Stimulated activated naive CD8-positive, alpha-beta T cell treated with anti-CD3 and anti-CD28 coated beads, Interleukin-15, amount 100 ng/mL, for 72 hours (primary cell): ENCODE measurements around the gene BLNK.

Experiments
- ATAC-seq: fragments of 150-1000 bp; cut with Tn5 transposase; 2 replicates; pipeline ENCODE4 v1.10.0; 2021; ENCODE audit warnings: mild to moderate bottlenecking, moderate library complexity
- DNase-seq, 2 donors: peaks; one replicate each; pipeline ENCODE4 v3.0.0; 2021 to 2022
- H3K27ac Mint-ChIP-seq, 2 donors: one replicate each; pipeline ENCODE4 v1.8.0; 2022; ENCODE audit warnings: mild to moderate bottlenecking in 2 of 2, mixed read lengths in 2 of 2, moderate library complexity in 2 of 2
- H3K27me3 Mint-ChIP-seq: one replicate; pipeline ENCODE4 v1.8.0; 2022; ENCODE audit warnings: mixed read lengths
- H3K4me1 Mint-ChIP-seq: one replicate; pipeline ENCODE4 v1.8.0; 2022; ENCODE audit warnings: mild to moderate bottlenecking, mixed read lengths
- H3K4me3 Mint-ChIP-seq, 2 donors: one replicate each; pipeline ENCODE4 v1.8.0; 2022; ENCODE audit warnings: mild to moderate bottlenecking in 2 of 2, mixed read lengths in 2 of 2, moderate library complexity in 1 of 2
- H3K9me3 Mint-ChIP-seq, 2 donors: one replicate each; pipeline ENCODE4 v1.8.0; 2022; ENCODE audit warnings: mixed read lengths in 2 of 2

BLNK gene

DNA sequence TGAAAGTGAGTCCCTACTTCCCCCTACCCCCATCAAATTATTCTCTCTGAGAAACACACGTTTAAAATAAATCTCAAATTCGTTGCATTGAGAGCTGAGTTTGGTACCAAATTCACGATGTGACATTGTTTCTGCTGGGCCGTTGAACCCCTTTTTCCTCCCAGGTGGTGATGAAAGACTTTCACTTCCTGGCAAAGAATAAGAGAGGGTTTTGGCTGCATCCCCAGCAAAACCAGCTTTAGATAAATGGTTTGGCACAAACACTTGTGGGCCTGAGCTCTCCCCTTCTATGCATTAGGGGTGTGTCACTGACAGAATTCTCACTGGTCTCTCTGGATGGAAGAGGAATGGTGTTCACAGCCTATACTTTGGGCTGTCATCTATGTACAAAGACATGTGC lies 24.1 kb upstream of the BLNK start:
- H3K4me1 Mint-ChIP-seq = peaks cover 54% of the 10 kb centered on the region
- H3K9me3 Mint-ChIP-seq = no peaks in the 10 kb centered on the region
- H3K27ac Mint-ChIP-seq = no peak overlapping the region
- H3K27me3 Mint-ChIP-seq = no peaks in the 10 kb centered on the region
- H3K4me3 Mint-ChIP-seq = no peak overlapping the region
- DNase-seq (no peak), ATAC-seq (no peak)

DNA sequence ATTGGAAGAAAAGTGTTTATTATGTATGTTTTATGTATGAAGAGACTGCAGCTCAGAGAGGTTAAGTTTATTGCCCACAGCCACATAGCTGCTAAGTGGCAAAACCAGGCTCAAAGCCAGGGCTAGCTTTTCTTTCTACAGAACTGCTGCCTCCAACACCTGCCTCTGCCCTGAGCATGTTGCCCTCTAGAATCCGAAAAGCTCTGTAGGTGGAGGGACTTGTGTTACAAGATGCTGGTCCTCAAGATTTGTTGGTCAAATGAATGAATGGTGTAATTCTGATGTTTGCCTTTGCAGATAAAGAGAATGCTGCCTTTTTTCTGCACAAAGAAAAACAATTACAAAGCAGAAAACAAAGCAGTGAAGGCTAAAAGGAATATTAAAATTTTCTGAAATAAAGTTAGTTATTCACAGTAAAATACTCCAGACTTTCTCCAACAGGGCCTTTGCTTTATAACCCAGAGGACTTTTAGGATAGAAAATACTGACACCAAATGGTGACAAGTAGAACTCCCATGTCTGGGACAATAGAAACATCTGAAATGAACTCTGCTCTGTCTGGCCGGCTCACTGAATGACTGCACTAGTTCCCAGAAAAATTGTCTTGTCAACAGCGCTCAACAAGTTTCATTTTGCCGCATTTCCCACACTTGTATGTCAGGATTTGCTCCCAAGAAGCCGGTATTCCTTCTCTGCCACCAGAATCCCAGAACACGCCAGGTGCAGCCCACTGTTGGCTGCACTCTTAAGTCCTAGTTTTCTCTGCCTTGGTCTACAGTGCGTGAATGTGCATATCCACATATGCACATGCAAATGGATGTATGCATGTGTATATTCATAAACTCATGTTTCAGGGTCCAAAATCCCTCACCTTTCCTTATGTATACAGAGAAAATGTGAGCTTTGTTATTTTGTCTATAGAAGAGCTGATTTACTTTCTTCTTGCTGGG lies 21.9 kb upstream of the BLNK start:
- no peak for DNase-seq
- ATAC-seq = peak; percentile 76
- Mint-ChIP-seq H3K9me3 (no peaks in the 10 kb centered on the region), H3K27ac (peak overlapping the region in 1 of 2 donors; percentile 21), H3K4me1 (peaks cover 35% of the 10 kb centered on the region), H3K4me3 (no peak overlapping the region), H3K27me3 (no peaks in the 10 kb centered on the region)

DNA sequence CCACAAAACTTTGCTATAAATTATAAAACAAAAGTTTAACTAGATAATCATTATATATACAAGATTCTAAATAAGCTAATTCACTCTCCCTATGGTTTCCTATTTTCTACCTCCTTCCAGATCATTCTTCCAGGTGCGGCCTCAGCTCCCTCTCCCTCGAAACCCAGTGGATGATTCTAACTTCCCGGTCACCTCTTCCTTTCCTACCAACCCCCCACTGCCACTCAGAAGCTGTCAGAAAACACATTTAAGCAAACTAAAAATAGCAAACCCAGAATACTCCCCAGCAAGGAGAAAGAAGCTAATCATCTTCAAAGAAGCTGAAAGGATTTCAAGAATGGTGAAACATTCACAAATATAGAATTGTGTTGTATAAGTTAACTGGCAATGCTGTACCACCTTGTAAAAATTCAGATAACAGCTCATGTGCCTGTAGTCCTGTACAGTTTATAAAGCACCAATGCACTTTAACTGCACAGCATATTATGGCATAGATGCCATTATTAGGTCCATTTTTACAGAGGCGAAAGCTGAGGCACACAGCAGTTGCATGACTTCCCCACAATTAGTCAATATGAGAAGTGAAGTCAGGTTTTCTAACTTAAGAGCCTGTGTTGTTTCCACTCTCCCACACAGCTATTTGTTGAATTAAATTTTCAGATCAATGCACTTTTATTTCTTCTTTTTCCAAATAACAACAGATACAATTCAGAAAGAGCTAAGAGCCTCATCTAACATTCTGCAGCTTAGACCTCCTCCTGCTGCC lies 19.2 kb upstream of the BLNK start:
- Mint-ChIP-seq H3K4me1 (peaks cover 21% of the 10 kb centered on the region), H3K27me3 (no peaks in the 10 kb centered on the region), H3K4me3 (no peak overlapping the region), H3K27ac (no peak overlapping the region), H3K9me3 (no peaks in the 10 kb centered on the region)
- no peak for ATAC-seq
- no peak for DNase-seq

DNA sequence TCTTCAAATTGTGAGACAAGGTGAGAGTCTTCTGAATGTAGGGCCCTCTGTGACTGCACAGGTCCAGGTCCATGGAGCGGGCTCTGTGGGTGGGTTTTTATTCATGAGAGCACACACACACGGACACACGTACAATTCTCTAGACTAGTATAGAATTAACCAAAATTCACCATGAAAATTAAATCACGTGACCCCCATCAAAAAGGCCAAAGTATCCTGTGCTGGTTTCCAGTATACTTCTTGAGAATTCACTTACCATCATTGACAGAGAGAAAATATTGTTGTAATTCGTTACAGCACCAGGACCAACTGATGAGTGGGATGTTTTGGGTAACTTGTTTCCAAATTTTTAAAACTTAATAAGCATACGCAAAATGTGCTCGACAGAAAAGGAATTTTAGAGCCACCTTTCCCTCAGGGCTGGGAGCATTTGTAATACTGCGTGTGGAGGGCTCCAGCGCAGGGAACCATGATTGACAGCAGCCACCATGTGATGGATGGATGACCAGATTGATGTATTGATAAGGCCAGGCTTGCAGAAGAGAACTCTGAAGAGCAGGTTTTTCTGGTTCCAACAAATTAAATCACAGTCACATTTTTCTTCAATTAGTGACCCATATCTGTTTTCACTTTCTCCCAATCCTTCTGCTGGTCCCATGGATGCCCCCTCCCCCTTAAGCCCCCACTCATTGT lies 18.0 kb upstream of the BLNK start:
- Mint-ChIP-seq H3K27ac (no peak overlapping the region), H3K9me3 (no peaks in the 10 kb centered on the region), H3K4me3 (no peak overlapping the region), H3K27me3 (no peaks in the 10 kb centered on the region), H3K4me1 (peaks cover 17% of the 10 kb centered on the region)
- ATAC-seq (no peak), DNase-seq (no peak)

DNA sequence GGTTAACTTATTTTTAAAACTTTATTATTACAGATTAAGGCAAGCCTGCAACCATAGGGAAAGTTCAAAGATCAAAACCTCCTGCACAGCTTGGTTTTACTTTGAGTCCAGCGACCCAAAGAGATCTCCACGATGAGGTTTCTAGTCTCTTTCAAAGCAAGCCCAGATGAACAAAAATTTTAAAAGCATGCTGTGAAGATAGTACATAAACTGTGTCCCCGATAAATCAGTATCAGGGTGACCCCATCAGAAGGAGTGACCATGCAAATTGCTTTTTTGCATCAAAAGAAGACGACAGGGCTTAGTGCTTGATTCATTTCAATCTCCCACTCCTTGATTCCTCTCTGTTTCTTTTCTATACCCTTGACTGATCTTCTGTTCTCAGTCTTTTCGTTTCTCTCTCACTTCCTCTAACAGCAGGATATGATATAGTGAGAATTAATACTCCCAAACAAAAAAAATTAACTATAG lies 16.8 kb upstream of the BLNK start:
- no peak for ATAC-seq
- H3K27ac Mint-ChIP-seq = peak overlapping the region in 1 of 2 donors; percentile 6
- no peaks in the 10 kb centered on the region for H3K9me3 Mint-ChIP-seq

DNA sequence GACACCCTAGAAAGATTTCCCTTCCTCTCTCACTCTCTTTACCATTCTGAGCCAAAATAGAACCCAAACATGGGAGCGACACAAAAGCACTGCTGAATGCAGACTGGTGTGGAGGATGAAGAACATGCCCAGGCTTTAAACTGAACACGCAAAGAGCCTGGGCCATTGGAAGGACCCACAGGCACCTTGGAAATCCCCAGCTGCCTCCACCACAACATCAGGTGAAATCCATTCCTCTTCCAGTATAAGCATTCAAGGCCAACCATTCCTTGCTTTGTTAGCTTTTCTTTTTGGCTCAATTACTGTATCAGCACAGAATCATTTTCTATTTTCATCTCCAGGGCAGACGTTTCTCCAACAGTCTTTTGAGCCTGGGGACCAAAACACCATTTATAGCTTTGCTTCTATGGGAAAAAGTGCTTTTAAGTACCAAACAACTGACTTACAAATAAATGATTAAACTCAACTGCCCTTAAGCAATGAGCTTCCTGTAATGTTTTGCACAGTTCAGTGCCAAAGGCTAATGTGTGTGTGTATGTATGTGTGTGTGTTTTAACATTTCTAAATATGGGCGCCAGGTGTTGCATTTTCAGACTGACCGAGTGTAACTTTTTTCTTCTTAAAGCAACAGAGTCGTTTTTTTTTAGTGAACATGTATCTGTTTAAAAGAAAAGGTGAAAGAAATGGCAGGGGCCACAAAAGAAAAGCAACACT lies 16.2 kb upstream of the BLNK start:
- DNase-seq (no peak), ATAC-seq (no peak)
- Mint-ChIP-seq H3K4me3 (peak overlapping the region; percentile 51 to 55), H3K4me1 (peaks cover 17% of the 10 kb centered on the region), H3K27ac (peak overlapping the region in 1 of 2 donors; percentile 43), H3K27me3 (no peaks in the 10 kb centered on the region), H3K9me3 (no peaks in the 10 kb centered on the region)

More for the DNA sequence above, 16.8 kb upstream of the BLNK start:
- no peaks in the 10 kb centered on the region for H3K27me3 Mint-ChIP-seq
- peak overlapping the region; percentile 51 to 55 for H3K4me3 Mint-ChIP-seq
- peaks cover 17% of the 10 kb centered on the region for H3K4me1 Mint-ChIP-seq
- DNase-seq = no peak

DNA sequence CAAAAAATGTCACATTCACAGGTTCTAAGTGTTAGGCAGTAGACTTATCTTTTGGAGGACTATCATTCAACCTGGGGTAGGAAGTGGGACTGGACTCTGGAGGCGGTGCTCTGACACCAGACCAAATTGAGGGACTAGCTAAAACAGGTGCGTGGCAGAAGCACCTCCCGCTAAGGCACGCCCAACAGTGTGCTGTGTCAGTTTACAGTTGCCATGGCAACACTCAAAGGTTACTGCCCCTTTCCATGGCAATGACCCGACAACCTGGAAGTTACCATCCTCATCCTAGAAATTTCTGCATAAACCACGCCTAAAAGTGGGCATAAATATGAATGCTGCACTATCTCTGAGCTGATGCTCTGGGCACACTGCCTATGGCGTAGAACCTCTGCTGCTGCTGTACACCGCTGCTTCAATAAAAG lies 14.0 kb upstream of the BLNK start:
- DNase-seq = no peak
- no peak for ATAC-seq
- no peaks in the 10 kb centered on the region for H3K9me3 Mint-ChIP-seq
- peaks cover 17% of the 10 kb centered on the region for H3K4me1 Mint-ChIP-seq
- H3K27ac Mint-ChIP-seq = no peak overlapping the region
- no peaks in the 10 kb centered on the region for H3K27me3 Mint-ChIP-seq
- H3K4me3 Mint-ChIP-seq = no peak overlapping the region

DNA sequence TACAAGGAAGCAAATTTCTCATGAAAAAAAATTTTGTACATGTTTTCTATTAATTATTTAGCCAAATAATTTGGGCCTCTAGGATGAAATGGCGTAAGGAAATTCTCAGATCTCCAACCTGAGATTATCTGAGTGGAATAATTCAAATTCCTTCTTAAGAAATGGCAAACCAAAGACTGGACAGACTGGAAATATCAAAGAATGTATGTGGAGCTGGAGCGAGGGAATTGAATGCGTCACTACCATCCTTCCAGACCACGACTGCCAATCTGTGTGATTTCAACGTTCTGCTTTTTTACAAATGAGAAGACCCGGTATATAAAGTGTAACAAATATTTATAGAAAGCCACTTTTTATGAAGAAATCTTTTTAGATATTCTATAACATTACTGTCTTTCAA lies 12.4 kb upstream of the BLNK start:
- DNase-seq (no peak), ATAC-seq (no peak)
- no peak overlapping the region for H3K27ac Mint-ChIP-seq
- H3K4me3 Mint-ChIP-seq = no peak overlapping the region
- no peaks in the 10 kb centered on the region for H3K9me3 Mint-ChIP-seq
- no peaks in the 10 kb centered on the region for H3K27me3 Mint-ChIP-seq
- H3K4me1 Mint-ChIP-seq = peaks cover 17% of the 10 kb centered on the region

DNA sequence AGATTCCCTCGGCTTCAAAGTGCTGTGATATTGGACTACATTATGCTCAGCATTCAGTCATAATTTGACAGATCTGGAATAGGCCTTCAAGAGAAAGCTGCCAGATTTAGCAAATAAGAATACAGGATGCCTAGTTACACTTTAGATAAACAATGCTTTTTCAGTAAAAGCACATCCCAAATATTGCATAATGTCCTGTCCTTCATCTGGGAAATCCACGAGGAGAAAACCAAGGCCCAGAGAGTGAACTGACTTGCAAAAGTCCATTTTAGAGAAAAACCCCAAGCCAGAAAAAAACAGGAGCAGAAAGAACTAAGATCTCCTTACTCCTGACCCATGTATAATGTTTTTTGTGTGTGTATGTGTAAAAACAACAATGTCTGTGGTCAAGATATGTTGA lies 12.0 kb upstream of the BLNK start:
- no peaks in the 10 kb centered on the region for H3K9me3 Mint-ChIP-seq
- ATAC-seq (no peak), DNase-seq (no peak)
- no peak overlapping the region for H3K4me3 Mint-ChIP-seq
- no peak overlapping the region for H3K27ac Mint-ChIP-seq
- peaks cover 14% of the 10 kb centered on the region for H3K4me1 Mint-ChIP-seq
- no peaks in the 10 kb centered on the region for H3K27me3 Mint-ChIP-seq

DNA sequence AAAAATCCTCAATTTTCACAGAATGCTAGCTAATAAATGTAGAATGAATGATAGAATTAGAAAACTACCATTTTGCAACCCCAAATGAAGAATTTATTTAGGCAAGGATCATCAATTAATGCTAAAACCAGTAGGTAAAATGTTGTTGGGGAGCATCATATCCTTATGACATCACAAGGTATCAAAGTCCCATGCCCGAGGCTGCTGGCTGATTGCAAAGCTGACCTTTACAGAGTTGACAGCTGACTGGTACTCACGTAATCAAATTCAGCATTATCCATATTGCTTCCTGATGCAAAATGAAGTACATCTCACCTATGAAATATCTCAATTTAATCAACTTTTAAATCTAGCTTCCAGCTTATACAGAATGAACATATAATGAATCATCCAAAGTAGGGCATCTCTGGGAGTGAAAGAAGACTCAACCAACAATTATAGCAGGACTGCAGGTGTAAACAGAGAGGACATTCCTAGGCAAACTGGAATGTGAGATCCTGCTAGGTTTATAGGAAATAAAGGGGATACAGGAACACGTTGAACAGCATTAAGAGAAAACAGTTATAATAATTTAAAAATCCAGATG lies 10.2 kb upstream of the BLNK start:
- no peaks in the 10 kb centered on the region for H3K9me3 Mint-ChIP-seq
- H3K27ac Mint-ChIP-seq = no peak overlapping the region
- no peaks in the 10 kb centered on the region for H3K4me1 Mint-ChIP-seq
- no peak overlapping the region for H3K4me3 Mint-ChIP-seq
- ATAC-seq (no peak), DNase-seq (no peak)
- H3K27me3 Mint-ChIP-seq = no peaks in the 10 kb centered on the region

DNA sequence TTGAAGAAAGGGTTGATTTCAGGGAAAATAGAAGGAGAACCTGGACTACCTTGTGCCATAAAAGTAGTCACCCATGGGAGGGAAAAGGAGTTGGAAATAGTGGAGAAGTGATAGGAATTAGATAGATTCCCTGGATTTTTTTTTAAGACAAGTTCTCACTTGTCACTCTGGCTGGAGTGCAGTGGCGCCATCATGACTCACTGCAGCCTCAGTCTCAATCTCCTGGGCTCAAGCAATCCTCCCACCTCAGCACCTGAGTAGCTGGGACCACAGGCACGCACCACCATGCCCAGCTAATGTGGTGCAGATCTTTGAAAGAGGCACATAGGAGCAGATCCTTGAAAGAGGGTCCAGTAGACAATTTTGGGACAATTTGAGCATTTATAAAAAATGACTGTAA lies 9.5 kb upstream of the BLNK start:
- no peaks in the 10 kb centered on the region for H3K4me1 Mint-ChIP-seq
- H3K27ac Mint-ChIP-seq = no peak overlapping the region
- ATAC-seq (no peak), DNase-seq (no peak)
- no peak overlapping the region for H3K4me3 Mint-ChIP-seq
- H3K9me3 Mint-ChIP-seq = no peaks in the 10 kb centered on the region
- H3K27me3 Mint-ChIP-seq = no peaks in the 10 kb centered on the region

DNA sequence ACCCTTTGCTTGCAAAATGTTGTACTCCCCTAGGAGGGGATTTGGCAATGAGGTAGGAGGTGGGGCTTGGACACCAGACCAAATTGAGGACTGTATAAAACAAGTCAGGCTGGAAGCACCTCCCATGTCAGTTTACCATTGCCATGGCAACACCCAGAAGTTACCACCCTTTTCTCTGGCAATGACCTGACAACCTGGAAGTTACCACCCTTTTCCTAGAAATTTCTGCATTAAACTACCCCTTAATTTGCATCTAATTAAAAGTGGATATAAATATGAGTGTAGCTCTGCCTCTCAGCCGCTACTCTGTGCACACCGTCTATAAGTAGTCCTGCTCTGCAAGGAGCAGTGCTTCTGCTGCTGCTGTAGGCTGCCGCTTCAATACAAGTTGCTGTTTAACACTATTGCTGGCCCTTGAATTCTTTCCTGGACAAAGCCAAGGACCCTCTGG lies 7.8 kb upstream of the BLNK start:
- no peaks in the 10 kb centered on the region for H3K27me3 Mint-ChIP-seq
- ATAC-seq = no peak
- no peaks in the 10 kb centered on the region for H3K4me1 Mint-ChIP-seq
- no peak overlapping the region for H3K27ac Mint-ChIP-seq
- no peaks in the 10 kb centered on the region for H3K9me3 Mint-ChIP-seq
- no peak overlapping the region for H3K4me3 Mint-ChIP-seq
- DNase-seq = no peak

DNA sequence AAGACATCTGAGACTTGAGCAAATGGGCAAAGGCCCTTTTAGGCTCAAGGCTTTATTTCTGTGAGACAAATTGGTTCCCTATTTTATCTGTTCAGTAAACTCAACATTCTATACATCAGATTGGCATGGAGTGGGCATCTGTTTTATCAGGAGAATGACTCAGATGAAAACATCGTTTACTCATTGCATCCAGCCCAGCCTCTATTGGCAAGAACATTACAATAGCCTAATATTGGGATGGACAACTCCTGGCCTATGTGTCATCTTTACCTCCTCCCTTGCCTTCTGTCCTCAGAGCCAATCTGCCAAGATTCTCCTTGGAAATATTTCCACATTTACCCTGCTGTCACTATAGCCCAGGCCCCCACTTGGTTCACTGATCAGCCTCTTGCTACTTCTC lies 5.5 kb upstream of the BLNK start:
- no peaks in the 10 kb centered on the region for H3K4me1 Mint-ChIP-seq
- ATAC-seq = no peak
- peak overlapping the region in 1 of 2 donors; percentile 12 for H3K27ac Mint-ChIP-seq
- no peaks in the 10 kb centered on the region for H3K27me3 Mint-ChIP-seq
- no peaks in the 10 kb centered on the region for H3K9me3 Mint-ChIP-seq
- no peak for DNase-seq
- H3K4me3 Mint-ChIP-seq = no peak overlapping the region

DNA sequence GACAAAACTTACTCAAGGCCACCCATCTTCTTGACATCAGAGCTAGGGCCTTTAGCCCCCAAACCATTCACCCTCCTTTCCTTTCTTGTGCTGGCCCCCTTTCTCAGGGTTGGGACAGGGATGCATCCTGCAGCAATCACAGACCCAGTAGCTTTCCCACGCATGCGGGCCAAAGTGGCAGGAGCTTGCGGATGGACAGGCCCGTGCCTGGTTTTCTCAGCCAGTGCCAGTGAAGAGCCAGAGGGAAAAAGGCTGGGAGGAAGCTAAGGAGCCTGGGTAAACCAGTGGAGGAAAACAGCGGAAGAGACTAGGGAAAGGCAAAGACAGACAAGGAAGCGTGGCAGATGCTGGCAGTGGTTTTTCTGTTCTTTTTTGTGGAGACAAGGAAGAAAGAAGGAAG lies 5.1 kb upstream of the BLNK start:
- H3K27ac Mint-ChIP-seq = peak overlapping the region in 1 of 2 donors; percentile 10
- no peaks in the 10 kb centered on the region for H3K4me1 Mint-ChIP-seq
- ATAC-seq (no peak), DNase-seq (no peak)
- H3K4me3 Mint-ChIP-seq = no peak overlapping the region
- H3K27me3 Mint-ChIP-seq = no peaks in the 10 kb centered on the region
- H3K9me3 Mint-ChIP-seq = no peaks in the 10 kb centered on the region
